ENCODE data around the gene CRYBB2. TPM values are rescaled to one million over a fixed set of nuclear protein-coding genes. Genes with fewer than 3 reads are reported as not detected.
"Not testable (repeated sequence)": the region's sequence is repeated elsewhere in the genome, so short reads cannot be mapped to it uniquely, and the experiment has no call there.

Gene CRYBB2
- total RNA-seq, 1 donor from 2014 or later = not detected

DNA sequence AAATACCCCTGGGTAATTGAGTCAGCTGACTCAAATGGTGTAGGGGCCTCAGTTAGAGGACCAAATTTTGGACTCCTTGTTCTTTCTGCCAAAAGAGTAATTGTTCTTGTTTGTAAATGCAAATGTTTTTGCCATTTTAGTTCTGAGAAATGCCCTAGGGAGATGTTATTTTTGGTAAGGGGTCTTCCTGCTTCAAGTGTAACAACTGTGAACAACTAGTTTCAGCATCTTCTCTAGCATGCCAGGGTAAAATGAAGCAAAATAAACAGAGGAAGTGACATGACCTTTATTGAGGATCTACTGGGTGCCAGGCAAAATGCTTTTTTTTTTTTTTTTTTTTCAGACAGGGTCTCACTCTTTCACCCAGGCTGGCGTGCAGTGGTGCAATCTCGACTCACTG is 60.7 kb downstream of the CRYBB2 start:
- DNase-seq (ENCODE audit: extremely low spot score in 2 of 2); H3K27ac ChIP-seq; H3K4me1 ChIP-seq; H3K27me3 ChIP-seq; H3K4me3 ChIP-seq; intact Hi-C loops (cut with DNase I); H3K36me3 ChIP-seq; H3K9me3 ChIP-seq: not testable (repeated sequence)

Small RNA genes within 50 kb of the gene (small RNA-seq; reads per million reads assigned to genes)
- not detected for gene Z99916.2

Other genes with a start within 250 kb of the CRYBB2 start
- gene CRYBB3, start 19.8 kb upstream of the CRYBB2 start, total RNA-seq = not detected